ENCODE data around the gene ZNF891. TPM values are rescaled to one million over a fixed set of nuclear protein-coding genes. Genes with fewer than 3 reads are reported as not detected.

ZNF891 gene
- total and polyA plus RNA-seq, 2 of the 8 experiments (the other 6 are each of a cell fraction or from before 2014, with no cell fraction given): 1.3 to 3.1 TPM

GRCh38 chr12:133165776-133166175, 35.7 kb upstream of the ZNF891 start:
- Histone ChIP-seq H3K27me3 (replicated peaks in 1 of 4; ENCODE audit: control insufficient read depth in 3 of 4, extremely low read depth in 1 of 4, insufficient read depth in 3 of 4, low read length in 3 of 4) (no peaks in the 10 kb centered on the region), H4K20me1 (replicated peaks in 1 of 2; ENCODE audit: control insufficient read depth in 1 of 2, insufficient read depth in 2 of 2, low read length in 2 of 2) (no peaks in the 10 kb centered on the region), H3K79me1 (ENCODE audit: low read depth, low read length) (no peaks in the 10 kb centered on the region), H3K4me3 (ENCODE audit: extremely low read depth in 1 of 4, insufficient read depth in 2 of 4, low read depth in 3 of 4, low read length in 4 of 4) (no peak overlapping the region), H3K36me3 (ENCODE audit: control insufficient read depth in 2 of 4, insufficient read depth in 4 of 4, low read length in 3 of 4) (no peaks in the 10 kb centered on the region), H2BK15ac (ENCODE audit: low read length) (no peak overlapping the region), H3K23me2 (ENCODE audit: low read depth, low read length) (no peaks in the 10 kb centered on the region), H3K27ac (ENCODE audit: low read depth, low read length) (no peak overlapping the region), H3K23ac (ENCODE audit: insufficient read length) (no peak overlapping the region), H3K9me3 (ENCODE audit: insufficient read depth in 2 of 2, low read depth in 1 of 2, low read length in 1 of 2) (peaks cover 49 to 51% of the 10 kb centered on the region in 2 experiments), H4K91ac (replicated peaks; ENCODE audit: insufficient read length, low read length) (no peak overlapping the region), H3K79me2 (ENCODE audit: control insufficient read depth in 1 of 2, insufficient read depth in 2 of 2, low read length in 2 of 2) (no peaks in the 10 kb centered on the region), H4K8ac (ENCODE audit: extremely low read depth, insufficient read depth, low read length) (no peak overlapping the region), H3K9ac (replicated peaks in 1 of 4; ENCODE audit: extremely low read depth in 1 of 4, low read depth in 3 of 4, low read length in 3 of 4) (no peak overlapping the region), H4K5ac (ENCODE audit: insufficient read length, low read depth, low read length) (no peak overlapping the region), H2BK5ac (ENCODE audit: low read depth, low read length) (no peak overlapping the region), H2BK12ac (ENCODE audit: low read depth, low read length) (no peak overlapping the region), H3K56ac (replicated peaks; ENCODE audit: insufficient read length, low read depth, low read length) (no peak overlapping the region), H3K4ac (replicated peaks; ENCODE audit: insufficient read length, low read depth, low read length) (no peak overlapping the region), H3K18ac (ENCODE audit: extremely low read depth, low read length) (no peak overlapping the region), H3K4me1 (replicated peaks in 1 of 4; ENCODE audit: control insufficient read depth in 3 of 4, insufficient read depth in 4 of 4, low read length in 3 of 4) (no peaks in the 10 kb centered on the region), H2AFZ (ENCODE audit: low read length) (no peak overlapping the region), H3K14ac (ENCODE audit: insufficient read length) (no peak overlapping the region), H2AK5ac (ENCODE audit: low read depth, low read length) (no peak overlapping the region), H2BK120ac (replicated peaks; ENCODE audit: low read depth, low read length) (no peak overlapping the region), H3K4me2 (ENCODE audit: insufficient read depth in 1 of 2, low read depth in 2 of 2, low read length in 2 of 2) (no peak overlapping the region), H2BK20ac (ENCODE audit: low read length) (no peak overlapping the region)
- ChIA-PET CTCF (ENCODE audit: partially characterized antibody) (no interaction called here), POLR2A (ENCODE audit: partially characterized antibody) (no interaction called here)
- FAIRE-seq (no peak), DNase-seq (ENCODE audit: low read depth in 1 of 2, low spot score in 2 of 2) (no peak)
- whole genome bisulfite sequencing, 2 experiments (ENCODE audit: extremely low coverage in 1 of 2, insufficient coverage in 1 of 2, insufficient read length in 1 of 2, insufficient replicate concordance in 2 of 2, low coverage in 1 of 2, low lambda C conversion rate in 2 of 2, missing lambda C conversion rate in 1 of 2): 84% methylated on average over 3 of the region's 3 CpGs; no CpG with 5 or more reads in 1 of the 2 experiments
- no peak for TF ChIP-seq TBP (IDR thresholded peaks at IDR 0.05; ENCODE audit: low read depth, low read length)
- TF ChIP-seq EZH2 (IDR thresholded peaks at IDR 0.05; ENCODE audit: low read depth, low read length, severe bottlenecking): no peak
- no peak for TF ChIP-seq SP1 (IDR thresholded peaks at IDR 0.05; ENCODE audit: low read depth, low read length)
- no peak for TF ChIP-seq GTF2F1 (IDR thresholded peaks at IDR 0.05; ENCODE audit: borderline replicate concordance, low read depth, low read length)
- TF ChIP-seq CBX8 (IDR thresholded peaks at IDR 0.05; ENCODE audit: borderline replicate concordance, low read depth, low read length): no peak
- TF ChIP-seq RXRA (IDR thresholded peaks at IDR 0.05; ENCODE audit: insufficient read depth, low read depth, low read length): no peak
- TF ChIP-seq CTBP2 (IDR thresholded peaks at IDR 0.05; ENCODE audit: borderline replicate concordance, insufficient read depth, insufficient read length, low read length): no peak
- no peak for TF ChIP-seq BRCA1 (IDR thresholded peaks at IDR 0.05; ENCODE audit: low read depth, low read length)
- no peak for TF ChIP-seq NRF1 (IDR thresholded peaks at IDR 0.05; ENCODE audit: low read depth, low read length)
- no peak for TF ChIP-seq CHD2 (IDR thresholded peaks at IDR 0.05; ENCODE audit: low read length)
- no peak for TF ChIP-seq E2F6 (IDR thresholded peaks at IDR 0.05)
- no peak for TF ChIP-seq MAFK (IDR thresholded peaks at IDR 0.05; ENCODE audit: low read depth, low read length)
